HepG2 (cell line): Measurements from ENCODE around the gene MAP3K2. TPM values are rescaled to one million over a fixed set of nuclear protein-coding genes. Genes with fewer than 3 reads are reported as not detected.

Source experiments
- ATAD3A ChIP-seq: sonication (generic); formaldehyde crosslinking; IDR thresholded peaks from 2 replicates; pipeline ENCODE4 v1.4.0; 2020; ENCODE audit warnings: missing genetic modification reagents
- BORCS8-MEF2B ChIP-seq: sonication (generic); formaldehyde crosslinking; IDR thresholded peaks from 2 replicates; pipeline ENCODE4 v1.8.0; 2022; ENCODE audit warnings: mild to moderate bottlenecking, missing genetic modification reagents
- CENPX ChIP-seq: sonication (generic); formaldehyde crosslinking; IDR thresholded peaks from 2 replicates; pipeline ENCODE4 v1.9.0; 2021; ENCODE audit warnings: mild to moderate bottlenecking, missing genetic modification reagents, moderate library complexity
- GTF3A ChIP-seq: sonication (generic); formaldehyde crosslinking; conservative IDR thresholded peaks from 2 replicates; pipeline ENCODE4 v1.4.0; 2020; ENCODE audit warnings: mild to moderate bottlenecking, missing genetic modification reagents
- KLF13 ChIP-seq: sonication (generic); formaldehyde crosslinking; IDR thresholded peaks from 2 replicates; pipeline ENCODE4 v1.4.0; 2020; ENCODE audit warnings: mild to moderate bottlenecking, missing genetic modification reagents
- NRL ChIP-seq: sonication (generic); formaldehyde crosslinking; IDR thresholded peaks from 2 replicates; pipeline ENCODE4 v1.5.0; 2020; ENCODE audit warnings: missing genetic modification reagents, mild to moderate bottlenecking, moderate library complexity, borderline replicate concordance
- PPARG ChIP-seq: conservative IDR thresholded peaks from 2 replicates; pipeline ENCODE4 v1.6.1; 2016; ENCODE audit warnings: missing biosample characterization, missing genetic modification reagents
- RELA ChIP-seq: sonication (generic); formaldehyde crosslinking; IDR thresholded peaks from 2 replicates; pipeline ENCODE4 v1.4.0; 2020; ENCODE audit warnings: missing genetic modification reagents
- SNAI1 ChIP-seq: sonication (generic); formaldehyde crosslinking; IDR thresholded peaks from 2 replicates; pipeline ENCODE4 v1.5.0; 2020; ENCODE audit warnings: mild to moderate bottlenecking, missing genetic modification reagents, borderline replicate concordance
- TOPORS ChIP-seq: sonication (generic); formaldehyde crosslinking; IDR thresholded peaks from 2 replicates; pipeline ENCODE4 v1.8.0; 2023; ENCODE audit warnings: mild to moderate bottlenecking, missing genetic modification reagents
- ZNF567 ChIP-seq: sonication (generic); formaldehyde crosslinking; IDR thresholded peaks from 2 replicates; pipeline ENCODE4 v1.8.1; 2023; ENCODE audit warnings: mild to moderate bottlenecking, missing genetic modification reagents, borderline replicate concordance
- ZNF614 ChIP-seq: IDR thresholded peaks from 2 replicates; pipeline ENCODE4 v1.6.1; 2018; ENCODE audit warnings: missing biosample characterization, missing genetic modification reagents, inconsistent platforms, borderline replicate concordance
- ZNF768 ChIP-seq: sonication (generic); formaldehyde crosslinking; IDR thresholded peaks from 2 replicates; pipeline ENCODE4 v1.4.0; 2020; ENCODE audit warnings: missing genetic modification reagents
- polyA plus RNA-seq, 8 experiments: library from polyadenylated mRNA; depleted of rRNA in 3 of 8; stranded (reverse) in 7 of 8; unstranded in 1 of 8; fragments of >200 nt; fragmentation: Illumina TruSeq in 4 of 8; extraction: Trizol in 4 of 8; gene quantifications; 2 replicates each; pipeline versions ENCODE4 v1.2.1 to v1.2.3, GENCODE V29; 2011 to 2016; ENCODE audit warnings: low read depth in 4 of 8, missing spikeins in 1 of 8, mixed read lengths in 1 of 8; ENCODE audit not compliant: insufficient read depth in 1 of 8
- total RNA-seq, 5 experiments: library from RNA; depleted of rRNA; stranded (reverse); fragments of >200 nt; fragmentation: Illumina TruSeq; extraction: Trizol; gene quantifications; 2 replicates each; pipeline ENCODE4 v1.2.3, GENCODE V29; 2016; ENCODE audit warnings: low read depth in 1 of 5
- TF ChIP-seq, protein P1 (sequence below): sonication (generic); formaldehyde crosslinking; IDR thresholded peaks from 2 replicates; pipeline ENCODE4 v1.8.0; 2022; ENCODE audit warnings: missing genetic modification reagents, mild to moderate bottlenecking, moderate library complexity, borderline replicate concordance
- TF ChIP-seq, protein P2 (sequence below): sonication (generic); formaldehyde crosslinking; IDR thresholded peaks from 2 replicates; pipeline ENCODE4 v1.9.0; 2021; ENCODE audit warnings: missing genetic modification reagents, mild to moderate bottlenecking, borderline replicate concordance
- TF ChIP-seq, protein P3 (sequence below): sonication (generic); formaldehyde crosslinking; IDR thresholded peaks from 2 replicates; pipeline ENCODE4 v1.4.0; 2020; ENCODE audit warnings: missing genetic modification reagents
- TF ChIP-seq, protein P4 (sequence below): conservative IDR thresholded peaks from 2 replicates; pipeline ENCODE4 v1.6.1; 2018; ENCODE audit warnings: missing genetic modification reagents
- TF ChIP-seq, protein P5 (sequence below): sonication (generic); formaldehyde crosslinking; IDR thresholded peaks from 2 replicates; pipeline ENCODE4 v1.5.1; 2020; ENCODE audit warnings: mild to moderate bottlenecking, moderate library complexity, missing genetic modification reagents
- TF ChIP-seq, protein P6 (sequence below): sonication (generic); formaldehyde crosslinking; IDR thresholded peaks from 2 replicates; pipeline ENCODE4 v1.4.0; 2020; ENCODE audit warnings: mild to moderate bottlenecking, missing genetic modification reagents

The MAP3K2 gene
- total and polyA plus RNA-seq, 2 of the 13 experiments (the other 11 are each of a cell fraction or from before 2014, with no cell fraction given), result 12.2 to 37.2 TPM

DNA sequence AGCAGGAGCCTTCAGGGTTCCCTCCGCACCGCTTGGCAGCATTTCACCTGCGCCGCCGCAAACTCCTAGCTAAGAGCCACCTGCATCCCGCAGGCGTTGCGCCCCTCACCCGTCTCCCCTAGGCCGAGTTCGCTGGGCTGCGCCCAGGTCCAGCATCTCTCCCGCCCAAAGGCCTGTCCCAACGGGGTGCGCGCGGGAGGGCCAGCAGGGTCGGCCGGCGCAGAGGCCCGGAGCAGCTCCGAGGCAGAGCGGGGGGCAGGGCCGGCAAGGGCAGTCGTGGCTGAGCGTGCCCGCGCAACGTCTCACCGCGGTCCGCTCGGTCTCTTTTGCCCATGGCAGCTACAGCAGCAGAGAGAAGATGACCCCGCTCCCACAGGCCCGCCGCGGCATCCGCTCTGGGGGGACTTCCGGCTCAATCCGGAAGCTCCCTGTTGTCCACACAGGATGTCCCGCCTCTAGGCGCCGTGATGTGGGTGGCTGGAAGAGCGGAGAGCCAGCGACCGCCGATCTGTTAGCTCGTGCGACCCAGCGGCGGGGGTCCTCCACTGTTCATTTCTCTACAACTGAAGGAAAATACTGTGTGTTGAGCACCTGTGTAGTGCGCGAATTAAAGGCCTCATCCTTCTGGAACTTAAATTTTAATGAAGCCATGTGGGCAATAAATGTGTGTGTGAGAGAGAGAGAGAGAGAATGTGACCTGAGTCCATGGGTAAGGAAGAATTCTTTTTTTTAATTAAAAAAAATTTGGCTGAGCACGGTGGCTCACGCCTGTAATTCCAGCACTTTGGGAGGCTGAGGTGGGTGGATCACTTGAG, 93.8 kb downstream of the MAP3K2 start, which contains the start of gene ERCC3 (continued):
- peak; percentile 63; the same call in 1 of the 2 replicates for TF ChIP-seq BORCS8-MEF2B (CRISPR knock-in tag)
- TF ChIP-seq, protein P1, sequence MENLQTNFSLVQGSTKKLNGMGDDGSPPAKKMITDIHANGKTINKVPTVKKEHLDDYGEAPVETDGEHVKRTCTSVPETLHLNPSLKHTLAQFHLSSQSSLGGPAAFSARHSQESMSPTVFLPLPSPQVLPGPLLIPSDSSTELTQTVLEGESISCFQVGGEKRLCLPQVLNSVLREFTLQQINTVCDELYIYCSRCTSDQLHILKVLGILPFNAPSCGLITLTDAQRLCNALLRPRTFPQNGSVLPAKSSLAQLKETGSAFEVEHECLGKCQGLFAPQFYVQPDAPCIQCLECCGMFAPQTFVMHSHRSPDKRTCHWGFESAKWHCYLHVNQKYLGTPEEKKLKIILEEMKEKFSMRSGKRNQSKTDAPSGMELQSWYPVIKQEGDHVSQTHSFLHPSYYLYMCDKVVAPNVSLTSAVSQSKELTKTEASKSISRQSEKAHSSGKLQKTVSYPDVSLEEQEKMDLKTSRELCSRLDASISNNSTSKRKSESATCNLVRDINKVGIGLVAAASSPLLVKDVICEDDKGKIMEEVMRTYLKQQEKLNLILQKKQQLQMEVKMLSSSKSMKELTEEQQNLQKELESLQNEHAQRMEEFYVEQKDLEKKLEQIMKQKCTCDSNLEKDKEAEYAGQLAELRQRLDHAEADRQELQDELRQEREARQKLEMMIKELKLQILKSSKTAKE (CRISPR knock-in tag), result no peak
- TF ChIP-seq NRL (CRISPR knock-in tag), result peak; percentile 62; the same call in 1 of the 2 replicates
- peak; percentile 88; the same call in 1 of the 2 replicates for TF ChIP-seq KLF13 (CRISPR knock-in tag)
- TF ChIP-seq, protein P2, sequence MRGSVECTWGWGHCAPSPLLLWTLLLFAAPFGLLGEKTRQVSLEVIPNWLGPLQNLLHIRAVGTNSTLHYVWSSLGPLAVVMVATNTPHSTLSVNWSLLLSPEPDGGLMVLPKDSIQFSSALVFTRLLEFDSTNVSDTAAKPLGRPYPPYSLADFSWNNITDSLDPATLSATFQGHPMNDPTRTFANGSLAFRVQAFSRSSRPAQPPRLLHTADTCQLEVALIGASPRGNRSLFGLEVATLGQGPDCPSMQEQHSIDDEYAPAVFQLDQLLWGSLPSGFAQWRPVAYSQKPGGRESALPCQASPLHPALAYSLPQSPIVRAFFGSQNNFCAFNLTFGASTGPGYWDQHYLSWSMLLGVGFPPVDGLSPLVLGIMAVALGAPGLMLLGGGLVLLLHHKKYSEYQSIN (CRISPR knock-in tag), result no peak
- TF ChIP-seq GTF3A (CRISPR knock-in tag), result peak; percentile 89
- TF ChIP-seq PPARG (CRISPR knock-in tag), result no peak
- TF ChIP-seq, protein P3, sequence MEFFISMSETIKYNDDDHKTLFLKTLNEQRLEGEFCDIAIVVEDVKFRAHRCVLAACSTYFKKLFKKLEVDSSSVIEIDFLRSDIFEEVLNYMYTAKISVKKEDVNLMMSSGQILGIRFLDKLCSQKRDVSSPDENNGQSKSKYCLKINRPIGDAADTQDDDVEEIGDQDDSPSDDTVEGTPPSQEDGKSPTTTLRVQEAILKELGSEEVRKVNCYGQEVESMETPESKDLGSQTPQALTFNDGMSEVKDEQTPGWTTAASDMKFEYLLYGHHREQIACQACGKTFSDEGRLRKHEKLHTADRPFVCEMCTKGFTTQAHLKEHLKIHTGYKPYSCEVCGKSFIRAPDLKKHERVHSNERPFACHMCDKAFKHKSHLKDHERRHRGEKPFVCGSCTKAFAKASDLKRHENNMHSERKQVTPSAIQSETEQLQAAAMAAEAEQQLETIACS (CRISPR knock-in tag), result peak; percentile 18; the same call in 1 of the 2 replicates
- TF ChIP-seq, protein P4, sequence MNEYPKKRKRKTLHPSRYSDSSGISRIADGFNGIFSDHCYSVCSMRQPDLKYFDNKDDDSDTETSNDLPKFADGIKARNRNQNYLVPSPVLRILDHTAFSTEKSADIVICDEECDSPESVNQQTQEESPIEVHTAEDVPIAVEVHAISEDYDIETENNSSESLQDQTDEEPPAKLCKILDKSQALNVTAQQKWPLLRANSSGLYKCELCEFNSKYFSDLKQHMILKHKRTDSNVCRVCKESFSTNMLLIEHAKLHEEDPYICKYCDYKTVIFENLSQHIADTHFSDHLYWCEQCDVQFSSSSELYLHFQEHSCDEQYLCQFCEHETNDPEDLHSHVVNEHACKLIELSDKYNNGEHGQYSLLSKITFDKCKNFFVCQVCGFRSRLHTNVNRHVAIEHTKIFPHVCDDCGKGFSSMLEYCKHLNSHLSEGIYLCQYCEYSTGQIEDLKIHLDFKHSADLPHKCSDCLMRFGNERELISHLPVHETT (CRISPR knock-in tag), result peak; percentile 71; the same call in 1 of the 2 replicates
- TF ChIP-seq ATAD3A (CRISPR knock-in tag), result no peak
- TF ChIP-seq, protein P5, sequence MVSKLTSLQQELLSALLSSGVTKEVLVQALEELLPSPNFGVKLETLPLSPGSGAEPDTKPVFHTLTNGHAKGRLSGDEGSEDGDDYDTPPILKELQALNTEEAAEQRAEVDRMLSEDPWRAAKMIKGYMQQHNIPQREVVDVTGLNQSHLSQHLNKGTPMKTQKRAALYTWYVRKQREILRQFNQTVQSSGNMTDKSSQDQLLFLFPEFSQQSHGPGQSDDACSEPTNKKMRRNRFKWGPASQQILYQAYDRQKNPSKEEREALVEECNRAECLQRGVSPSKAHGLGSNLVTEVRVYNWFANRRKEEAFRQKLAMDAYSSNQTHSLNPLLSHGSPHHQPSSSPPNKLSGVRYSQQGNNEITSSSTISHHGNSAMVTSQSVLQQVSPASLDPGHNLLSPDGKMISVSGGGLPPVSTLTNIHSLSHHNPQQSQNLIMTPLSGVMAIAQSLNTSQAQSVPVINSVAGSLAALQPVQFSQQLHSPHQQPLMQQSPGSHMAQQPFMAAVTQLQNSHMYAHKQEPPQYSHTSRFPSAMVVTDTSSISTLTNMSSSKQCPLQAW (CRISPR knock-in tag), result peak; percentile 49; the same call in 1 of the 2 replicates
- no peak; the same call in 1 of the 2 replicates for TF ChIP-seq ZNF614 (CRISPR knock-in tag)
- TF ChIP-seq SNAI1 (CRISPR knock-in tag), result no peak
- peak; percentile 21; the same call in 1 of the 2 replicates for TF ChIP-seq TOPORS (CRISPR knock-in tag)
- peak; percentile 60; the same call in 1 of the 2 replicates for TF ChIP-seq ZNF768
- TF ChIP-seq, protein P6, sequence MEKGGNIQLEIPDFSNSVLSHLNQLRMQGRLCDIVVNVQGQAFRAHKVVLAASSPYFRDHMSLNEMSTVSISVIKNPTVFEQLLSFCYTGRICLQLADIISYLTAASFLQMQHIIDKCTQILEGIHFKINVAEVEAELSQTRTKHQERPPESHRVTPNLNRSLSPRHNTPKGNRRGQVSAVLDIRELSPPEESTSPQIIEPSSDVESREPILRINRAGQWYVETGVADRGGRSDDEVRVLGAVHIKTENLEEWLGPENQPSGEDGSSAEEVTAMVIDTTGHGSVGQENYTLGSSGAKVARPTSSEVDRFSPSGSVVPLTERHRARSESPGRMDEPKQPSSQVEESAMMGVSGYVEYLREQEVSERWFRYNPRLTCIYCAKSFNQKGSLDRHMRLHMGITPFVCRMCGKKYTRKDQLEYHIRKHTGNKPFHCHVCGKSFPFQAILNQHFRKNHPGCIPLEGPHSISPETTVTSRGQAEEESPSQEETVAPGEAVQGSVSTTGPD (CRISPR knock-in tag), result no peak
- no peak for TF ChIP-seq CENPX (CRISPR knock-in tag)
- peak; percentile 91; the same call in 1 of the 2 replicates for TF ChIP-seq RELA (CRISPR knock-in tag)
- TF ChIP-seq ZNF567 (CRISPR knock-in tag), result peak; percentile 96; the same call in 1 of the 2 replicates
